GM21529 (cell line): ENCODE data around the gene CEP85L.
A peak's percentile ranks its signal among the peaks of the same experiment; 100 is the strongest.

Experiments
- ATAC-seq: cut with Tn5 transposase; IDR thresholded peaks from one replicate; pipeline ENCODE4 v1.9.1; 2021; ENCODE audit not compliant: unreplicated experiment

The CEP85L gene

GRCh38 chr6:118502169-118502568, 149.2 kb downstream of the CEP85L start:
- no peak for ATAC-seq

GRCh38 chr6:118501765-118502164, 149.6 kb downstream of the CEP85L start:
- ATAC-seq: no peak

GRCh38 chr6:118501099-118501498, 150.3 kb downstream of the CEP85L start:
- no peak for ATAC-seq

- no peak for ATAC-seq
Measured at GRCh38 chr6:118500130-118501015, 151.0 kb downstream of the CEP85L start.

GRCh38 chr6:118495485-118496280, 155.7 kb downstream of the CEP85L start:
- ATAC-seq: no peak

GRCh38 chr6:118494091-118494490, 157.3 kb downstream of the CEP85L start:
- ATAC-seq: no peak

GRCh38 chr6:118489990-118490389, 161.4 kb downstream of the CEP85L start:
- ATAC-seq: no peak

- no peak for ATAC-seq
Measured at GRCh38 chr6:118488631-118489030, 162.8 kb downstream of the CEP85L start.

- ATAC-seq: peak; percentile 96
Measured at GRCh38 chr6:118485601-118486550, 165.5 kb downstream of the CEP85L start.

- no peak for ATAC-seq
Measured at GRCh38 chr6:118476551-118476950, 174.8 kb downstream of the CEP85L start.

- no peak for ATAC-seq
Measured at GRCh38 chr6:118473266-118473665, 178.1 kb downstream of the CEP85L start.

GRCh38 chr6:118469468-118469867, 181.9 kb downstream of the CEP85L start:
- ATAC-seq: no peak

- ATAC-seq: no peak
Measured at GRCh38 chr6:118468682-118469465, 182.5 kb downstream of the CEP85L start.

- peak; percentile 88 for ATAC-seq
Measured at GRCh38 chr6:118467181-118467580, 184.2 kb downstream of the CEP85L start.

- no peak for ATAC-seq
Measured at GRCh38 chr6:118464620-118465019, 186.8 kb downstream of the CEP85L start.

GRCh38 chr6:118460958-118461470, 190.4 kb downstream of the CEP85L start:
- ATAC-seq: no peak

- no peak for ATAC-seq
Measured at GRCh38 chr6:118456982-118457381, 194.4 kb downstream of the CEP85L start.

- no peak for ATAC-seq
Measured at GRCh38 chr6:118451839-118452238, 199.6 kb downstream of the CEP85L start.

GRCh38 chr6:118444796-118445195, 206.6 kb downstream of the CEP85L start:
- peak; percentile 73 for ATAC-seq

GRCh38 chr6:118436482-118436881, 214.9 kb downstream of the CEP85L start:
- ATAC-seq: no peak
